ENCODE results near the gene PDCD5.

GRCh38 chr19:32607479-32607878 is 26.5 kb downstream of the PDCD5 start:
- TF ChIP-seq CTCF (conservative IDR thresholded peaks at IDR 0.05; ENCODE audit: low read depth in 2 of 2) (no peak), POLR2AphosphoS5 (IDR thresholded peaks at IDR 0.05; ENCODE audit: low read depth) (no peak), REST (IDR thresholded peaks at IDR 0.05; ENCODE audit: unreplicated experiment) (no peak), EZH2 (IDR thresholded peaks at IDR 0.05; ENCODE audit: low read depth, unreplicated experiment) (no peak), NANOG (IDR thresholded peaks at IDR 0.05; ENCODE audit: borderline replicate concordance) (no peak), EZH2phosphoT487 (IDR thresholded peaks at IDR 0.05; ENCODE audit: unreplicated experiment) (no peak), ZNF331 (CRISPR knock-in tag; IDR thresholded peaks at IDR 0.05; ENCODE audit: low read depth) (no peak)

Measured in GM23338 (cell line).